HEK293 (cell line): ENCODE results near the gene ADAMTS12.

Source experiments
- CTCF ChIP-seq: fragments of 450-650 bp; formaldehyde crosslinking; IDR thresholded peaks from 2 replicates; pipeline ENCODE4 v1.5.1; 2016; ENCODE audit warnings: missing biosample characterization, missing genetic modification characterization
- KLF1 ChIP-seq: fragments of 450-650 bp; formaldehyde crosslinking; IDR thresholded peaks from 2 replicates; pipeline ENCODE4 v1.5.1; 2016; ENCODE audit warnings: missing biosample characterization, missing genetic modification characterization
- TCF7L2 ChIP-seq: IDR thresholded peaks from 2 replicates; pipeline ENCODE4 v1.6.1; 2011; ENCODE audit warnings: low read depth, mild to moderate bottlenecking, inconsistent platforms, low read length, moderate library complexity, borderline replicate concordance
- ZBTB7A ChIP-seq: fragments of 450-650 bp; formaldehyde crosslinking; IDR thresholded peaks from 2 replicates; pipeline ENCODE4 v1.5.1; 2016; ENCODE audit warnings: low read depth, missing biosample characterization, missing genetic modification characterization
- ZNF394 ChIP-seq: fragments of 450-650 bp; formaldehyde crosslinking; IDR thresholded peaks from 2 replicates; pipeline ENCODE4 v1.5.1; 2016; ENCODE audit warnings: missing biosample characterization, missing genetic modification characterization, mild to moderate bottlenecking, moderate library complexity, borderline replicate concordance
- ZNF510 ChIP-seq: fragments of 450-650 bp; formaldehyde crosslinking; IDR thresholded peaks from 2 replicates; pipeline ENCODE4 v1.5.1; 2018; ENCODE audit warnings: mild to moderate bottlenecking, missing genetic modification characterization, missing biosample characterization; ENCODE audit not compliant: insufficient replicate concordance
- ZNF670 ChIP-seq: fragments of 450-650 bp; formaldehyde crosslinking; IDR thresholded peaks from 2 replicates; pipeline ENCODE4 v1.5.1; 2016; ENCODE audit warnings: missing biosample characterization, missing genetic modification characterization, low read depth

DNA sequence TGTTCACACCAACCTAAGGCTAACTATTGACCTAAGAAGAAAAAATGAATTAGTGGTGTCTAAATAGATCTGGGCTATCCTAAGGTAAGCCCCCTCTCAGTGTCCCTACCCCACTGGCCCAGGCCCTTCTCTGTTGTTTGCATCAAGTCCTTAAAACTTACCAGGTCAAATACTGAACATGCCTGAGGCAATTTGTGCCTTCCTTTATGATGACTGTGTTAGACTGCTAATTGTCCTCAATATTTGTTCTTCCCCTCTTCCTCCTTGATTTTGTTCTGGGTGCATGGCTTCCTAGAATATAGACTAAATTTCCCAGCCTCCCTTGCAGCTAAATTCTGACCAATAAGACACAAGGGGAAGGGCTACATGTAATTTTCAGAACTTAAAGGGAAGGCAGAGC is 199.9 kb downstream of the ADAMTS12 start:
- TF ChIP-seq CTCF (tag by site-specific recombination), result no peak
- no peak for TF ChIP-seq ZNF510 (tag by site-specific recombination)
- no peak for TF ChIP-seq KLF1 (tag by site-specific recombination)
- no peak for TF ChIP-seq ZBTB7A (tag by site-specific recombination)
- TF ChIP-seq ZNF394 (tag by site-specific recombination), result no peak
- no peak for TF ChIP-seq ZNF670 (tag by site-specific recombination)
- no peak for TF ChIP-seq TCF7L2
